CD4-positive, alpha-beta T cell treated with Interleukin-4 for 1 hour (primary cell): Measurements from ENCODE around the gene NPAS3.

Source experiments
- DNase-seq, 2 donors: peaks; one replicate each; pipeline ENCODE4 v3.0.0-alpha.2; 2020 to 2022

Gene NPAS3

GRCh38 chr14:33273978-33274377, 335.3 kb downstream of the NPAS3 start:
- no peak for DNase-seq

GRCh38 chr14:33275879-33276278, 337.2 kb downstream of the NPAS3 start:
- DNase-seq: no peak

GRCh38 chr14:33279865-33280264, 341.2 kb downstream of the NPAS3 start:
- DNase-seq: no peak

- no peak for DNase-seq
Observed at GRCh38 chr14:33280646-33281045, 342.0 kb downstream of the NPAS3 start.

GRCh38 chr14:33282331-33283230, 343.9 kb downstream of the NPAS3 start:
- DNase-seq: no peak

- no peak for DNase-seq
Observed at GRCh38 chr14:33285902-33286700, 347.4 kb downstream of the NPAS3 start.

GRCh38 chr14:33287189-33287588, 348.5 kb downstream of the NPAS3 start:
- DNase-seq: no peak

GRCh38 chr14:33290641-33291040, 352.0 kb downstream of the NPAS3 start:
- no peak for DNase-seq

- no peak for DNase-seq
Observed at GRCh38 chr14:33291529-33292104, 352.9 kb downstream of the NPAS3 start.

GRCh38 chr14:33294419-33294818, 355.7 kb downstream of the NPAS3 start:
- no peak for DNase-seq

GRCh38 chr14:33297565-33297964, 358.9 kb downstream of the NPAS3 start:
- DNase-seq: no peak

GRCh38 chr14:33307691-33308251, 369.1 kb downstream of the NPAS3 start:
- no peak for DNase-seq

GRCh38 chr14:33309106-33309505, 370.4 kb downstream of the NPAS3 start:
- DNase-seq: no peak

GRCh38 chr14:33315217-33315616, 376.5 kb downstream of the NPAS3 start:
- DNase-seq: no peak

GRCh38 chr14:33315721-33316120, 377.0 kb downstream of the NPAS3 start:
- no peak for DNase-seq

GRCh38 chr14:33317675-33318074, 379.0 kb downstream of the NPAS3 start:
- DNase-seq: no peak

GRCh38 chr14:33323979-33324378, 385.3 kb downstream of the NPAS3 start:
- DNase-seq: no peak

GRCh38 chr14:33331176-33331949, 392.7 kb downstream of the NPAS3 start:
- DNase-seq: no peak

GRCh38 chr14:33332497-33332896, 393.8 kb downstream of the NPAS3 start:
- no peak for DNase-seq

- no peak for DNase-seq
Observed at GRCh38 chr14:33335366-33335765, 396.7 kb downstream of the NPAS3 start.

- DNase-seq: no peak
Observed at GRCh38 chr14:33342299-33342974, 403.8 kb downstream of the NPAS3 start.

GRCh38 chr14:33343016-33343415, 404.3 kb downstream of the NPAS3 start:
- DNase-seq: no peak
